Activated CD4-positive, alpha-beta T cell treated with anti-CD3 and anti-CD28 coated beads, Interleukin-2, amount 10 ng/mL, durations not matched to agents 24 days and 14 days (primary cell): Measurements from ENCODE around the gene PRAMEF14. TPM values are rescaled to one million over a fixed set of nuclear protein-coding genes. Genes with fewer than 3 reads are reported as not detected.
"Not testable (repeated sequence)": the region's sequence is repeated elsewhere in the genome, so short reads cannot be mapped to it uniquely, and the experiment has no call there.

Source experiments
- DNase-seq: peaks from one replicate; pipeline ENCODE4 v3.0.0; 2022
- H3K27ac Mint-ChIP-seq: one replicate; pipeline ENCODE4 v1.8.0; 2022; ENCODE audit warnings: mild to moderate bottlenecking, mixed read lengths
- H3K27me3 Mint-ChIP-seq: one replicate; pipeline ENCODE4 v1.8.0; 2022; ENCODE audit warnings: mixed read lengths
- H3K36me3 Mint-ChIP-seq: one replicate; pipeline ENCODE4 v1.8.0; 2022; ENCODE audit warnings: low read depth, mild to moderate bottlenecking, mixed read lengths
- H3K4me1 Mint-ChIP-seq: one replicate; pipeline ENCODE4 v1.8.0; 2021; ENCODE audit warnings: mixed read lengths
- H3K4me3 Mint-ChIP-seq: one replicate; pipeline ENCODE4 v1.8.0; 2022; ENCODE audit warnings: mild to moderate bottlenecking, moderate library complexity, mixed read lengths
- H3K9me3 Mint-ChIP-seq: one replicate; pipeline ENCODE4 v1.8.0; 2021; ENCODE audit warnings: mixed read lengths
- intact Hi-C: fragments of 100-400 bp; cut with micrococcal nuclease; formaldehyde crosslinking; loops from one replicate; pipeline ENCODE4 v1.15.1; 2023
- total RNA-seq: library from RNA; stranded (reverse); gene quantifications from 2 replicates; pipeline ENCODE4 v1.2.3, GENCODE V29; 2022

Gene PRAMEF14
- total RNA-seq, 1 donor from 2014 or later, result not detected

DNA sequence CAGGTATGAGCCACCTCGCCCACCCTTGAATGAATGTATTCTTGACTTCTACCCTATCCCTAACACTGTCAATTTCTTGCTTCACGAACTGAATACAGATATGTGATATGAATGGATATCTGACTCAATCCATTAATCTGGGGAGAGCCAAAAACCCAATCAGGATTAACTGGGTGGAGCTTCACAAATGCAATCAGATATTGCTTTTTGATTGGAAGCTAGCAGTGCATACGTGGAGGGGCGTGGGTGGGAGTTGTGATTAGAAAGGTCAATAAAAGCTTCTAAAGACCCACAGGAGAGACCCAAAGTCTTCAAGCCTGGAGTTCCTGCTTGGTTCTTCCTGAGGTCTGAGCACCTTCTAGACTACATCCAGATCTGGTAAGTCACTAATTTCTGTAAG lies 31.7 kb downstream of the PRAMEF14 start, which contains the start of gene PRAMEF15:
PRAMEF15 (plus strand) TSS at position 301 of the 400 bp plus-strand sequence. CDS start 2,827 bp downstream, outside the sequence.
- DNase-seq, H3K27ac Mint-ChIP-seq, H3K4me3 Mint-ChIP-seq, H3K4me1 Mint-ChIP-seq, H3K36me3 Mint-ChIP-seq, H3K27me3 Mint-ChIP-seq, intact Hi-C loops, H3K9me3 Mint-ChIP-seq: not testable (repeated sequence)

DNA sequence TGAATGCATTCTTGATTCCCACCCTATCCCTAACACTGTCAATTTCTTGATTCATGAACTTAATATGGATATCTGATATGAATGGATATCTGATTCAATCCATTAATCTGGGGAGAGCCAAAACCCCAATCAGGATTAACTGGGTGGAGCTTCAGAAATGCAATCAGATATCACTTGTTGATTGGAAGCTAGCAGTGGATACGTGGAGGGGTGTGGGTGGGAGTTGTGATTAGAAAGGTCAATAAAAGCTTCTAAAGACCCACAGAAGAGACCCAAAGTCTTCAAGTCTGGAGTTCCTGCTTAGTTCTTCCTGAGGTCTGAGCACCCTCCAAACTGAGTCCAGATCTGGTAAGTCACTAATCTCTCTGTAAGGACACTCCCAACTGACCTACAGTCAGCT lies 43.7 kb downstream of the PRAMEF14 start, which contains the start of gene PRAMEF33:
PRAMEF33 (plus strand) TSS at position 301 of the 400 bp plus-strand sequence. CDS start 2,416 bp downstream, outside the sequence.
- H3K27me3 Mint-ChIP-seq, result not testable (repeated sequence)

DNA sequence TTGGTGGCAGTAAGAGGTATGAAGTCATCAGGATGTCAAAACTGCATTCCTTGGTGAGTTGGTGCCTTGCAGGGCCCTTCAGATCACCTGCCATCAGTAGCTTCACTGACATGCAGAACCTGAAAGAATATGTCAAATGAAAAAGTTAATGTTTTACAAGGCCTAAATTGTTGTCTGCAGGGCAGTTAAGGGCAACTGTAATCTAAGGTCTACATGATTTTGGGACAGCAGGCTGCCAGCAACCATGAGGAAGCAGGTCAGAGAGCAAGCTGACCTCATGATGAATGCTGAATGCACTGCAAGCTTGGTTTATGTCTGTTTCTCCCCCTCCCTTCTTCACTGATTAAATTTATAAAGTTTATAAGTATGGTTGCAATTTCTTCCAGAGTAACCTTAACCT lies 44.7 kb downstream of the PRAMEF14 start:
- H3K27ac Mint-ChIP-seq, DNase-seq, H3K9me3 Mint-ChIP-seq, intact Hi-C loops, H3K4me1 Mint-ChIP-seq, H3K36me3 Mint-ChIP-seq, H3K4me3 Mint-ChIP-seq, H3K27me3 Mint-ChIP-seq: not testable (repeated sequence)

More for the DNA sequence above, 43.7 kb downstream of the PRAMEF14 start, which contains the start of gene PRAMEF33:
- intact Hi-C loops, H3K27ac Mint-ChIP-seq, DNase-seq, H3K4me3 Mint-ChIP-seq, H3K9me3 Mint-ChIP-seq, H3K4me1 Mint-ChIP-seq, H3K36me3 Mint-ChIP-seq: not testable (repeated sequence)

DNA sequence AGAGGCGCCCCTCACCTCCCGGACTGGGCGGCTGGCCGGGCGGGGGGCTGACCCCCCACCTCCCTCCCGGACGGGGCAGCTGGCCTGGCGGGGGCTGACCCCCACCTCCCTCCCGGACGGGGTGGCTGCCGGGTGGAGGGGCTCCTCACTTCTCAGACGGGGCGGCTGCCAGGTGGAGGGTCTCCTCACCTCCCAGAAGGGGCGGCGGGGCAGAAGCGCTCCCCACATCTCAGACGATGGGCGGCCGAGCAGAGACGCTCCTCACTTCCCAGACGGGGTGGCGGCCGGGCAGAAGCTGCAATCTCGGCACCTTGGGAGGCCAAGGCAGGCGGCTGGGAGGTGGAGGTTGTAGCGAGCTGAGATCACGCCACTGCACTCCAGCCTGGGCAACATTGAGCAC lies 48.2 kb downstream of the PRAMEF14 start:
- H3K27me3 Mint-ChIP-seq, H3K4me1 Mint-ChIP-seq, H3K4me3 Mint-ChIP-seq, H3K27ac Mint-ChIP-seq, DNase-seq, H3K36me3 Mint-ChIP-seq, H3K9me3 Mint-ChIP-seq, intact Hi-C loops: not testable (repeated sequence)

DNA sequence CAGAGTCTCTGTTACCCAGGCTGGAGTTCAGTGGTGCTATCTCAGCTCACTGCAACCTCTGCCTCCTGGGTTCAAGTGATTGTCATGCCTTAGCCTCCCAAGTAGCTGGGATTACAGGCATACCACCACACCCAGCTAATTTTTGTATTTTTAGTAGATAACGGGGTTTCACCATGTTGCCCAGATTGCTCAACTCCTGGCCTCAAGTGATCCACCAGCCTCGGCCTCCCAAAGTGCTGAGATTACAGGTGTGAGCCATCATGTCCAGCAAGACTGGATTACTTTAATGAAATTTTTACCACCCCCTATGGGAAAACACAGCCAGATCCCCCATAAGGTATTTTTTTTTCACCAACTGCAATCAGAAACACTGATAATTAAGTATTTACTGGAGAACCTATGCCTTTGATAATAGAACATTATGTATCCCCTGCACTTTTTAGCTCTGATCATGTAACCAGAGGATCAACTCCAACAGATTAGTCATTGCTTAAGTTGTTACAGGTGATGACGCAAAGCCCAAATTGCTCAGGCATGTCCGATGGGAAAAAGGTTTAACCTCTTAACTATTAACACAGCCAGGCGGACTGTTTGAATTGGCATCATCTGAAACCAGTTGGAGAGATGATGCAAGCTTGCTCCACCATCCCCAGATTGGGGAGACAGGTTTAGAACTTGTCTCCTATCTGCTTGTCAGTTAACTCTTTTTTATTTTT lies 49.6 kb downstream of the PRAMEF14 start:
- DNase-seq, intact Hi-C loops, H3K27me3 Mint-ChIP-seq, H3K27ac Mint-ChIP-seq, H3K4me3 Mint-ChIP-seq, H3K36me3 Mint-ChIP-seq, H3K9me3 Mint-ChIP-seq, H3K4me1 Mint-ChIP-seq: not testable (repeated sequence)

Other genes with a start within 250 kb of the PRAMEF14 start
- gene HNRNPCL2, start 230.3 kb downstream of the PRAMEF14 start, total RNA-seq, result not detected in 2 replicates
- gene PRAMEF26, start 191.1 kb downstream of the PRAMEF14 start, total RNA-seq, result not detected in 2 replicates
- gene HNRNPCL4, start 181.5 kb downstream of the PRAMEF14 start, total RNA-seq, result not detected in 2 replicates
- not detected in 2 replicates for gene PRAMEF9, start 175.3 kb downstream of the PRAMEF14 start, total RNA-seq
- not detected in 2 replicates for gene PRAMEF13, start 145.7 kb downstream of the PRAMEF14 start, total RNA-seq
- not detected in 2 replicates for gene PRAMEF18, start 121.0 kb downstream of the PRAMEF14 start, total RNA-seq
- not detected in 2 replicates for gene PRAMEF5, start 92.9 kb downstream of the PRAMEF14 start, total RNA-seq
- gene PRAMEF8, start 62.0 kb downstream of the PRAMEF14 start, total RNA-seq, result not detected in 2 replicates
- not detected in 2 replicates for gene PRAMEF33, start 43.6 kb downstream of the PRAMEF14 start, total RNA-seq
- not detected in 2 replicates for gene PRAMEF15, start 31.6 kb downstream of the PRAMEF14 start, total RNA-seq
- not detected in 2 replicates for gene PRAMEF19, start 24.8 kb upstream of the PRAMEF14 start, total RNA-seq
- gene PRAMEF17, start 42.5 kb upstream of the PRAMEF14 start, total RNA-seq, result not detected in 2 replicates
- gene PRAMEF20, start 63.3 kb upstream of the PRAMEF14 start, total RNA-seq, result not detected in 2 replicates
- gene LRRC38, start 166.9 kb upstream of the PRAMEF14 start, total RNA-seq, result not detected in 2 replicates
- not detected in 2 replicates for gene PDPN, start 236.7 kb upstream of the PRAMEF14 start, total RNA-seq